Measurements from ENCODE around the gene MARVELD2. TPM values are rescaled to one million over a fixed set of nuclear protein-coding genes. Genes with fewer than 3 reads are reported as not detected.

Gene MARVELD2, protein sequence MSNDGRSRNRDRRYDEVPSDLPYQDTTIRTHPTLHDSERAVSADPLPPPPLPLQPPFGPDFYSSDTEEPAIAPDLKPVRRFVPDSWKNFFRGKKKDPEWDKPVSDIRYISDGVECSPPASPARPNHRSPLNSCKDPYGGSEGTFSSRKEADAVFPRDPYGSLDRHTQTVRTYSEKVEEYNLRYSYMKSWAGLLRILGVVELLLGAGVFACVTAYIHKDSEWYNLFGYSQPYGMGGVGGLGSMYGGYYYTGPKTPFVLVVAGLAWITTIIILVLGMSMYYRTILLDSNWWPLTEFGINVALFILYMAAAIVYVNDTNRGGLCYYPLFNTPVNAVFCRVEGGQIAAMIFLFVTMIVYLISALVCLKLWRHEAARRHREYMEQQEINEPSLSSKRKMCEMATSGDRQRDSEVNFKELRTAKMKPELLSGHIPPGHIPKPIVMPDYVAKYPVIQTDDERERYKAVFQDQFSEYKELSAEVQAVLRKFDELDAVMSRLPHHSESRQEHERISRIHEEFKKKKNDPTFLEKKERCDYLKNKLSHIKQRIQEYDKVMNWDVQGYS
- 14.7 TPM for polyA plus RNA-seq (2013, experiment 1 of 2)
- polyA plus RNA-seq (2013, experiment 2 of 2), result 15.2 TPM

DNA sequence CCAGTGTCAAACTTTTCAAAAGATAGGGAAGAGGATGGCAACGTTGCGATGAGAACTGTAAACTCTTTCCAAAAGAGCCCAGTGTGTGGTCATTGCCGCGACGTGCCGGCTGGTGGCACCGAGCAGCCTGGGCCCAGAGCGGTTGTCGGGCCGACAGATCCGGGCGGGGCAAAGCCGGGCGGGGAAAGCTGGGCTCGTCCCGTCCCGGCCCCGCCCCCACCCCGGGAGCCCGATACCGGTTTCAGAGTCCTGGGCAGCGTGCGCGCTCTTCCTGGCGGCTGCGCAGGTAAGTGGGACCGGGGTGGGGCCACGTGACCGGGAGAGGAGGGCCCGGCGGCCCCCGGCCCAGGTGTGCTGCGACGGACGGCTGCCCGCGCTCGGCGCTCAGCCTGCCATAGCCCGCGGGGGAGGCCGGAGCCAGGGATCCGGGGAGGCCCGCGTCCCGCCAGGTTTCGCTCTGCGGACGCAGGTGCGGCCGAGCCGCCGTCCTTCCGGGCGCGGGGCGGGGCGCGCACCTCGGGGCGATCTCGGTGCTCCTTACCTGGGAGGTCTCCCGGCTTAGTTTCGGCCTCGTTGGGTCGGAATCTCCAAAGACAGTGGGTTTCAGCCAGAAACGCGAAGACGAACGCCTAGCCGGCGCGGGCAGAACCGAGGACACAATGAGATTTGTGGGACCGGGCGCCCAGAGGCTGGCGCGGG lies at the start of gene MARVELD2:
Gene MARVELD2, plus strand, starts transcription at position 232 of the 699 bp plus-strand sequence. CDS start 4,270 bp downstream, outside the sequence.
- peak within 1 kb of the TSS; percentile 17 for H3K18ac ChIP-seq (ENCODE audit: low read length)
- peak within 1 kb of the TSS; percentile 79 for H3K4me2 ChIP-seq (ENCODE audit: low read length)
- H3K79me1 ChIP-seq (ENCODE audit: low read length), result peaks cover 1% of the 10 kb centered on the region
- H3K4me1 ChIP-seq (ENCODE audit: control insufficient read depth, low read depth, low read length), result peaks cover 2% of the 10 kb centered on the region
- H3K27me3 ChIP-seq (ENCODE audit: insufficient read depth, low read length, poor library complexity), result no peaks in the 10 kb centered on the region
- peaks cover 3% of the 10 kb centered on the region for H3K79me2 ChIP-seq (ENCODE audit: control insufficient read depth, insufficient read depth, low read length)
- H4K8ac ChIP-seq (ENCODE audit: low read depth, low read length), result peak within 1 kb of the TSS; percentile 56
- peak within 1 kb of the TSS; percentile 90 for H3K56ac ChIP-seq (ENCODE audit: low read length)
- peak within 1 kb of the TSS; percentile 19 for H2BK5ac ChIP-seq (ENCODE audit: low read length)
- no peak within 1 kb of the TSS for H4K5ac ChIP-seq (ENCODE audit: low read length)
- peak within 1 kb of the TSS; percentile 89 for H3K4me3 ChIP-seq (ENCODE audit: low read length)
- H3K27ac ChIP-seq (ENCODE audit: low read depth, low read length), result peak within 1 kb of the TSS; percentile 71
- WGBS (ENCODE audit: extremely low coverage, insufficient coverage, low lambda C conversion rate), result no CpG with 5 or more reads among the region's 78 CpGs
- H3K23ac ChIP-seq (ENCODE audit: low read length), result peak within 1 kb of the TSS; percentile 70
- no peak within 1 kb of the TSS for H2BK15ac ChIP-seq (replicated peaks; ENCODE audit: low read depth)
- peak; percentile 96 for DNase-seq
- H3K36me3 ChIP-seq (ENCODE audit: control insufficient read depth, insufficient read depth, low read length), result peaks cover 6% of the 10 kb centered on the region
- H2AK5ac ChIP-seq (ENCODE audit: low read length), result no peak within 1 kb of the TSS
- peak within 1 kb of the TSS; percentile 74 for H3K4ac ChIP-seq (ENCODE audit: low read depth, low read length)
- peak within 1 kb of the TSS; percentile 89 for H3K9ac ChIP-seq (ENCODE audit: low read length)
- no peak within 1 kb of the TSS for H2BK120ac ChIP-seq (ENCODE audit: low read depth, low read length)

DNA sequence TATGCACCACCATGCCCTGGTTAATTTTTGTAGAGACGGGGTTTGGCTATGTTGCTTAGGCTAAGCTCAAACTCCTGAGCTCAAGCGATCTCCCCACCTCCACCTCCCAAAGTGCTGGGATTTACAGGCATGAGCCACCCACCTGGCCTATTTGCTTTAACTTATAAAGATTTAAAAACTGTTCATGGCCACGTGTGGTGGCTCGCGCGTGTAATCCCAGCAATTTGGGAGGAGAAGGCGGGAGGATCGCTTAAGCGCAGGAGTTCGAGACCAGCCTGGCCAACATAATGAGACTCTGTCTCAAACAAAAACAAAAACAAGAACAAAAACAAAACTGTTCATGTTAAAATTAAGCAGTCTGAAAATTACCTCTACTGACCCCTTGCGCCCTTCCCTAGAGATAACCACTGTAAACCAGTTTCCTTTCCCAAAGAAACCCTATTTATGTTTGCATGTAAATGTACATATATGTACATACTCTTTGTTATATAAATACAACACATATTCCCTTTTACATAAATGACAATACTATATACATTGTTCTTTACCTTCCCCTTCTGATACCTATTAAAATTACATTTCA lies 47.1 kb upstream of the MARVELD2 start:
- peak overlapping the region; percentile 39 for H3K9ac ChIP-seq (ENCODE audit: low read length)
- H2BK120ac ChIP-seq (ENCODE audit: low read depth, low read length), result no peak overlapping the region
- H3K36me3 ChIP-seq (ENCODE audit: control insufficient read depth, insufficient read depth, low read length), result peaks cover 5% of the 10 kb centered on the region
- no peak overlapping the region for H3K4me2 ChIP-seq (ENCODE audit: low read length)
- H2BK5ac ChIP-seq (ENCODE audit: low read length), result no peak overlapping the region
- no peaks in the 10 kb centered on the region for H3K27me3 ChIP-seq (ENCODE audit: insufficient read depth, low read length, poor library complexity)
- H3K4me1 ChIP-seq (ENCODE audit: control insufficient read depth, low read depth, low read length), result no peaks in the 10 kb centered on the region
- H3K56ac ChIP-seq (ENCODE audit: low read length), result peak overlapping the region; percentile 27
- H4K8ac ChIP-seq (ENCODE audit: low read depth, low read length), result no peak overlapping the region
- no peak overlapping the region for H3K18ac ChIP-seq (ENCODE audit: low read length)
- H2BK15ac ChIP-seq (replicated peaks; ENCODE audit: low read depth), result no peak overlapping the region
- no peak overlapping the region for H2AK5ac ChIP-seq (ENCODE audit: low read length)
- no peak for DNase-seq
- H4K5ac ChIP-seq (ENCODE audit: low read length), result no peak overlapping the region
- no peak overlapping the region for H3K4ac ChIP-seq (ENCODE audit: low read depth, low read length)
- H3K27ac ChIP-seq (ENCODE audit: low read depth, low read length), result no peak overlapping the region
- no peak overlapping the region for H3K23ac ChIP-seq (ENCODE audit: low read length)
- H3K79me1 ChIP-seq (ENCODE audit: low read length), result peaks cover 9% of the 10 kb centered on the region
- peaks cover 45% of the 10 kb centered on the region for H3K79me2 ChIP-seq (ENCODE audit: control insufficient read depth, insufficient read depth, low read length)
- WGBS (ENCODE audit: extremely low coverage, insufficient coverage, low lambda C conversion rate), result no CpG with 5 or more reads among the region's 11 CpGs
- no peak overlapping the region for H3K4me3 ChIP-seq (ENCODE audit: low read length)

DNA sequence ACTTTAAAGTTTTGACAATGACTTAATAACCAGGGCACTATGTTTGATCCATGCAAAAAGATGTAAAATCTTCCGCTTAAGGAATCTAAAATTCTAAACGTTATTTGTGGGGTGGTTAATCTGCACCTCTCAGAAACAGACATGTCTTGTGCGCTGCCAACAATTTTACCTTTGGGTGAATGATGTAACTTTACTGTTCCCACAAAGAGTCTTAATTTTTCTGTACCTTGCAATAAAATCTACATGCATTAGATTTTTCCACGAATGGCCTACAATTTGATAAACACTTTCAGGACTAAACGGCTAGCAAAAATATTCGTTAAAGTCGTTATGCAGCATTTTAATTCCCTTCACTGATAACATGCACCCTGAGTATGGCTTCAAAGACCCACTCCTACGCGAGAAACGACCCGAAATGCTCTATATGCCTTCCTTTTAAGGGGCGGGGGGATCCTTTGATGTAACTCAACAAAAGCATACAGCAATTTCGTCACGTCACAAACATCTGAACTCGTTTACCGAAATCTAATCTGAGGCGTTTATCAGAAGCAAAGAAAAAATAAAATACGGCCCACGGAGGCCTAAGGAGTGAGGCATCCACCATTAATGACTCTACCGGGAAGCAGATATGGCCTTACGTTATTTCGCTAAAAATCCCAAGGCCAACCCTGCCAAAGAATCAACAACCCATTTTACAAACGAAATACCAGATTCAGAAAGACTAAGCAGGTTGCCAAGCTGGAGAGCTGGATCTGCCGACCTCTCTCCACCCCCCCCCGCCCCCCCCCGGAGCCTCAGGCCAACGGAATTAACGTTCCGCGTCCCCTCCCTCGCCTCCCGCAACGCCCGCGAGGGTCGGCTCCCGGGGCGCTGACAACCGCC lies 46.2 kb upstream of the MARVELD2 start:
- Histone ChIP-seq H2BK15ac (replicated peaks; ENCODE audit: low read depth) (no peak overlapping the region), H3K9ac (ENCODE audit: low read length) (peak overlapping the region; percentile 84), H3K4me3 (ENCODE audit: low read length) (peak overlapping the region; percentile 94), H3K4me1 (ENCODE audit: control insufficient read depth, low read depth, low read length) (no peaks in the 10 kb centered on the region), H3K79me1 (ENCODE audit: low read length) (peaks cover 9% of the 10 kb centered on the region), H2AK5ac (ENCODE audit: low read length) (no peak overlapping the region), H4K8ac (ENCODE audit: low read depth, low read length) (peak overlapping the region; percentile 93), H3K4me2 (ENCODE audit: low read length) (peak overlapping the region; percentile 4), H3K27me3 (ENCODE audit: insufficient read depth, low read length, poor library complexity) (no peaks in the 10 kb centered on the region), H3K56ac (ENCODE audit: low read length) (peak overlapping the region; percentile 68), H3K18ac (ENCODE audit: low read length) (peak overlapping the region; percentile 95), H3K27ac (ENCODE audit: low read depth, low read length) (peak overlapping the region; percentile 95), H3K4ac (ENCODE audit: low read depth, low read length) (peak overlapping the region; percentile 86), H2BK120ac (ENCODE audit: low read depth, low read length) (peak overlapping the region; percentile 16), H3K79me2 (ENCODE audit: control insufficient read depth, insufficient read depth, low read length) (peaks cover 42% of the 10 kb centered on the region), H3K23ac (ENCODE audit: low read length) (no peak overlapping the region), H3K36me3 (ENCODE audit: control insufficient read depth, insufficient read depth, low read length) (peaks cover 5% of the 10 kb centered on the region), H2BK5ac (ENCODE audit: low read length) (no peak overlapping the region), H4K5ac (ENCODE audit: low read length) (no peak overlapping the region)
- DNase-seq, result peak; percentile 63
- no CpG with 5 or more reads among the region's 39 CpGs for WGBS (ENCODE audit: extremely low coverage, insufficient coverage, low lambda C conversion rate)

DNA sequence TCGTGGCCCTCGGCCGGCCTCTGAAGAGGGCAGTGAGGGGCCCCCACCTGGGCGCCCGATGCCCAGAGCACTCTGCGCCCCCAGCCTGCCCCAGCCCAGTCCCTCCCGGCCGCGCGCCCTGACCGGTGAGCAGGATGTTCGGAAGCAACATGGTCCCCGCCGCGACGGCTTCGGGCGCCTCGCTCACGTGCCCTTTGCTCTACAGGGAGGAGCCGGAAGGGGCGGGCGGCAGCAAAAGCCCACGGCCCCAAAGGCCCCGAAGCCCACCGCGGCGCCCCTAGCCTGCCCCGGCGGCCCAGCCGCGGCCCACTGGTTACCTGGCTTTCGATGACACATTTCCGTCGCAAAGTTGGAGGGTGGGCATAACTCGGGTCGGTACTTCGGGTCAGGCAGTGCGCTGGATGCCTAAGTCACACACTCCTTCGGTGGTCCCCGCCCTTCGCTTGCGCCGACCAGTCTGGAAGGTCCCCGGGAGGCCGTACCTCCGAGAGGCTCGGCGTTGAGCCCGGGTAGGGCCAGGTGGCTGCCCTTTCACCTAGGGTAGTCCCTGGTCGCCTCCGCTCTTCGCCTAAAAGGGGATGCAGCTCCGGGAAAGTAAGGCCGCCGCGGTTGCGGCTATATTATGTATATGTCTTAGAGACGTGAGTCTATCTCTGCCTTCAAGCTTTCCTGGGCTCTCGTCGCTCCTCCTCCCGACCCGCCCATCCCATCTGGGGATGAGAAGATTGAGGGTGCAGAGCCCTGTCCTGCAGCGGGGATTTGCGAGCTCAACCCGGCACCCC lies 45.4 kb upstream of the MARVELD2 start, which contains the start of the genes AK6, RAD17 and TAF9:
Gene AK6, minus strand, starts transcription at position 181 of the 782 bp plus-strand sequence. Its CDS starts 30 bp downstream, at position 151.
Gene RAD17, plus strand, starts transcription at position 479 of the 782 bp plus-strand sequence. CDS start 2,391 bp downstream, outside the sequence.
Gene TAF9, minus strand, starts transcription at position 181 of the 782 bp plus-strand sequence. CDS start 3,783 bp downstream, outside the sequence.
- Histone ChIP-seq H3K79me1 (ENCODE audit: low read length) (peaks cover 9% of the 10 kb centered on the region), H3K56ac (ENCODE audit: low read length) (peak within 1 kb of the TSS; percentile 74), H2BK15ac (replicated peaks; ENCODE audit: low read depth) (no peak within 1 kb of the TSS), H2BK120ac (ENCODE audit: low read depth, low read length) (peak within 1 kb of the TSS; percentile 16), H4K5ac (ENCODE audit: low read length) (no peak within 1 kb of the TSS), H3K18ac (ENCODE audit: low read length) (peak within 1 kb of the TSS; percentile 95), H3K23ac (ENCODE audit: low read length) (no peak within 1 kb of the TSS), H3K4me3 (ENCODE audit: low read length) (peak within 1 kb of the TSS; percentile 94), H4K8ac (ENCODE audit: low read depth, low read length) (peak within 1 kb of the TSS; percentile 93), H3K4ac (ENCODE audit: low read depth, low read length) (peak within 1 kb of the TSS; percentile 86), H3K4me1 (ENCODE audit: control insufficient read depth, low read depth, low read length) (no peaks in the 10 kb centered on the region), H2AK5ac (ENCODE audit: low read length) (no peak within 1 kb of the TSS), H3K27me3 (ENCODE audit: insufficient read depth, low read length, poor library complexity) (no peaks in the 10 kb centered on the region), H3K9ac (ENCODE audit: low read length) (peak within 1 kb of the TSS; percentile 84), H3K27ac (ENCODE audit: low read depth, low read length) (peak within 1 kb of the TSS; percentile 95), H2BK5ac (ENCODE audit: low read length) (no peak within 1 kb of the TSS), H3K4me2 (ENCODE audit: low read length) (peak within 1 kb of the TSS; percentile 82), H3K36me3 (ENCODE audit: control insufficient read depth, insufficient read depth, low read length) (peaks cover 5% of the 10 kb centered on the region), H3K79me2 (ENCODE audit: control insufficient read depth, insufficient read depth, low read length) (peaks cover 40% of the 10 kb centered on the region)
- peak; percentile 97 for DNase-seq
- no CpG with 5 or more reads among the region's 66 CpGs for WGBS (ENCODE audit: extremely low coverage, insufficient coverage, low lambda C conversion rate)
